Fibroblast of villous mesenchyme (primary cell): ENCODE results near the gene PSTK. TPM values are rescaled to one million over a fixed set of nuclear protein-coding genes. Genes with fewer than 3 reads are reported as not detected.

ENCODE experiments used
- DNase-seq: peaks from one replicate; pipeline ENCODE4 v3.0.0-alpha.2; 2010; ENCODE audit warnings: low read depth
- H3K4me3 ChIP-seq: 2 replicates; pipeline ENCODE4 v1.5.1; 2011; ENCODE audit warnings: low read depth, mild to moderate bottlenecking, low read length
- total RNA-seq: library from RNA; depleted of rRNA; stranded (reverse); fragments of >200 nt; gene quantifications from 2 replicates; pipeline ENCODE4 v1.2.3, GENCODE V29; 2012
- TF ChIP-seq, protein P1 (sequence below): IDR thresholded peaks from 2 replicates; pipeline ENCODE4 v1.5.1; 2012; ENCODE audit warnings: low read depth, mild to moderate bottlenecking, low read length; ENCODE audit not compliant: insufficient read depth

Gene PSTK
- total RNA-seq, 1 donor: 5.6 TPM

GRCh38 chr10:123017421-123018165 is 37.4 kb downstream of the PSTK start:
- DNase-seq: no peak
- H3K4me3 ChIP-seq: no peak overlapping the region
- TF ChIP-seq, protein P1, sequence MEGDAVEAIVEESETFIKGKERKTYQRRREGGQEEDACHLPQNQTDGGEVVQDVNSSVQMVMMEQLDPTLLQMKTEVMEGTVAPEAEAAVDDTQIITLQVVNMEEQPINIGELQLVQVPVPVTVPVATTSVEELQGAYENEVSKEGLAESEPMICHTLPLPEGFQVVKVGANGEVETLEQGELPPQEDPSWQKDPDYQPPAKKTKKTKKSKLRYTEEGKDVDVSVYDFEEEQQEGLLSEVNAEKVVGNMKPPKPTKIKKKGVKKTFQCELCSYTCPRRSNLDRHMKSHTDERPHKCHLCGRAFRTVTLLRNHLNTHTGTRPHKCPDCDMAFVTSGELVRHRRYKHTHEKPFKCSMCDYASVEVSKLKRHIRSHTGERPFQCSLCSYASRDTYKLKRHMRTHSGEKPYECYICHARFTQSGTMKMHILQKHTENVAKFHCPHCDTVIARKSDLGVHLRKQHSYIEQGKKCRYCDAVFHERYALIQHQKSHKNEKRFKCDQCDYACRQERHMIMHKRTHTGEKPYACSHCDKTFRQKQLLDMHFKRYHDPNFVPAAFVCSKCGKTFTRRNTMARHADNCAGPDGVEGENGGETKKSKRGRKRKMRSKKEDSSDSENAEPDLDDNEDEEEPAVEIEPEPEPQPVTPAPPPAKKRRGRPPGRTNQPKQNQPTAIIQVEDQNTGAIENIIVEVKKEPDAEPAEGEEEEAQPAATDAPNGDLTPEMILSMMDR: no peak

DNA sequence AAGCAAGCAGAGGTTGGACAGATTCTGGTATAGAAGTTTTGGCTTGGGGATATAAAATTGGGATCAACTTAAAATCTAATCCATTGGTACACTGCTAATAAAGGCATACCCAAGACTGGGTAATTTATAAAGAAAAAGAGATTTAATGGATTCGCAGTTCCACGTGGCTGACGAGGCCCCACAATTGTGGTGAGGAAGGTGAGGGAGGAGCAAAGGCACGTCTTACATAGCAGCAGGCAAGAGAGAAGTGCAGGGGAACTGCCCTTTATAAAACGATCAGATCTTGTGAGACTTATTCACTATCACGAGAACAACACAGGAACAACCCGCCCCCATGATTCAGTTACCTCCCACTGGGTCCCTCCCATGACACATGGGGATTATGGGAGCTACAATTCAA is 38.3 kb downstream of the PSTK start:
- TF ChIP-seq, protein P1: no peak
- no peak overlapping the region for H3K4me3 ChIP-seq
- DNase-seq: no peak

- TF ChIP-seq, protein P1: no peak
- H3K4me3 ChIP-seq: no peak overlapping the region
- DNase-seq: no peak
Measured at GRCh38 chr10:123019264-123019663, 39.1 kb downstream of the PSTK start.

GRCh38 chr10:123019941-123020703 is 39.9 kb downstream of the PSTK start:
- no peak for DNase-seq
- no peak overlapping the region for H3K4me3 ChIP-seq

GRCh38 chr10:123021517-123021916 is 41.3 kb downstream of the PSTK start:
- TF ChIP-seq, protein P1: peak; percentile 41
- no peak overlapping the region for H3K4me3 ChIP-seq
- DNase-seq: no peak

More at GRCh38 chr10:123019941-123020703, 39.9 kb downstream of the PSTK start:
- TF ChIP-seq, protein P1: no peak

DNA sequence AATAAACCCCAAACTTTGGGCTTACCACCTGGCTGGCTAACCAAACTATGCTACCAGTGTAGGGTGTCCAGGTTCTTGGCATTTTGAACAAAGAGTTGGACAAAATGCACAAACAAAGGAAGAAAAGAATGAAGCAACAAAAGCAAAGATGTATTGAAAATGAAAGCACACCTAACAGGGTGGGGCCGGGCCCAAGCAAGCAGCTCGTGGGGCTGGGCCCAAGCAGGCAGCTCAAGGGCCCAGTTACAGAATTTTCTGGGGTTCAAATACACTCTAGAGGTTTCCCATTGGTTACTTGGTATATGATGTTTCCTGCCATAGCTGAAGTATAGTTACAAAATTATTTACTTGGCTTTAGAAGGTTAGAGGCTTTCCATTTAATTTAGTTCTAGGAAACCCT is 44.3 kb downstream of the PSTK start:
- DNase-seq: no peak
- TF ChIP-seq, protein P1: no peak
- H3K4me3 ChIP-seq: no peak overlapping the region
